Skin epidermis (tissue), 12 donors: ENCODE results near the gene NOTCH1.
A peak's percentile ranks its signal among the peaks of the same experiment; 100 is the strongest.
"Not testable (repeated sequence)": the region's sequence is repeated elsewhere in the genome, so short reads cannot be mapped to it uniquely, and the experiment has no call there.

Experiments
- H3K27ac ChIP-seq, 21 experiments: fragments of 200-600 bp; sonication (generic) in 11 of 21; one replicate each; pipeline ENCODE4 v1.5.0; 2020; ENCODE audit warnings: mild to moderate bottlenecking in 3 of 21, inconsistent platforms in 2 of 21, moderate library complexity in 2 of 21
- H3K4me3 ChIP-seq, 7 experiments: fragments of 200-600 bp; sonication (generic) in 2 of 7; one replicate each; pipeline ENCODE4 v1.5.0; 2020; ENCODE audit warnings: inconsistent platforms in 2 of 7, mild to moderate bottlenecking in 2 of 7, moderate library complexity in 1 of 7

NOTCH1 gene

DNA sequence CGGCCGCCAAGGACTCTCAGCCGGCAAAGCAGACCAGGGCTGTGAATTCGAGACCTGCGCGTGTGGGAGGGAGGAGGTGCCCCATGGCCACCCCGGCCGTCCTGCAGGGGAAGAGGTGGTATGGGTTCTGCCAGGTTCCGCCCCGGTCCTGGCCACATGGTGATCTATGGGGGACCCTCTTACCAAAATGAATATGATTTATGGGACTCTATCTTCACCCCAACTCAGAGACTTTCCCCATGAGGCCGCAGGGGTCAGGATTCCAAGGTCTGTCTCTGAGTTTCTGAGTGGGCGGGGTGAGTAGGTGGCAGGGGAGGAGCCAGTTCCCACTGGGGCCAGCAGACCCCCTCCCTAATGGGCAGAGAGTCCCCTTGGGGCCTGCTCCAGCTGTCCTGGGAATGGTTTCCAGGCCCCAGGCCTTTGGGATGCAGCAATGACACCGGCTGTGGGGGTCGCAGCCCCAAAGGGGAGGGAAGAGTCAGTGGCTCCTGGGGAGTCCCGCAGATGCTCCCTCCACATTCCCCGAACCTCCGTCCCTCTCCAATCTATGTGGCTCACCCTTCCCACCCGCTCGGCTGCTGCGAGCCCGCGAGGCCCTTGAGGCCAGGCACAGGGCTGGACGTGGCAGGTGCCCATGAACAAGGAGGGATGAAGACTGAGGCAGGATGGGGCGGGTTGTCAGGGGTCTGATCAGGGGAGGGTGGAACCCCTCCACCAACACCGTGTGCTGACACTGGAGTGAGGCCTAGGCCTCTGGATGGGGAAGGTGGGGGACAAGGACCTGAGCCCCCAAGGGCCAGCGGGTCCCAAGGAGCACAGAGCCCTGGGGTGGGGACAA, 20.1 kb upstream of the NOTCH1 start:
- no peak overlapping the region for H3K4me3 ChIP-seq
- peak overlapping the region in 12 of 21 experiments; percentile 9 to 83 (median 42) for H3K27ac ChIP-seq

DNA sequence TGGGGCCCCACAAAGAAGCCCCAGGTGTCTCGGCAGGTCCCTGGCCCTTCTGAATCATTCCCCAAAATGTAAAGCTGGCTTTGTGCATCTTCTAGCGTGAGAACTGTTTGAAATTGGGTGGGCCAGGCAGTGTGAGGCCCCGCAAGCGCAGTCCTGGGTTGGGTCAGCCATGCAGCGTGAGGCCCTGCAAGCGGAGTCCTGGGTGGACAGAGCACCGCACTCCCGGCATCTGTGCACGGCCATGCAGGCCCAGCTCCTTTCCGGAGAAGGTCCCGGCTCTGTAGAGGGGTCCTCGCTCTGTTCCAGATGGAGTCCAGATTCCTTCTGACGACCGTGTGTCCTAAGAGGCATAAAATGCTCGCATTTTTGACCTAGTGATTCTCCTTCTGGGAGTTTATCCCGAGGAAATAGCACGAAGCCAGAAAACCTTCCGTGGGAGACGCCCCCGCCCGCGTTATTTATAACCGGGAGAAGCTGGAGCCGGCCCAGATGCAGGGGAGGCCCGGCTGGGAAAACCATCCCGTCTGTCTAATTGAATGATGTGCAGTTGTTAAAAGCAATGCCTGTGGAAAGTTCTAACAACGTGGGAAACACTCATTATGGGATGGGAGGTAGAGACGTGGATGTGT, 19.4 kb upstream of the NOTCH1 start:
- H3K4me3 ChIP-seq, result no peak overlapping the region

DNA sequence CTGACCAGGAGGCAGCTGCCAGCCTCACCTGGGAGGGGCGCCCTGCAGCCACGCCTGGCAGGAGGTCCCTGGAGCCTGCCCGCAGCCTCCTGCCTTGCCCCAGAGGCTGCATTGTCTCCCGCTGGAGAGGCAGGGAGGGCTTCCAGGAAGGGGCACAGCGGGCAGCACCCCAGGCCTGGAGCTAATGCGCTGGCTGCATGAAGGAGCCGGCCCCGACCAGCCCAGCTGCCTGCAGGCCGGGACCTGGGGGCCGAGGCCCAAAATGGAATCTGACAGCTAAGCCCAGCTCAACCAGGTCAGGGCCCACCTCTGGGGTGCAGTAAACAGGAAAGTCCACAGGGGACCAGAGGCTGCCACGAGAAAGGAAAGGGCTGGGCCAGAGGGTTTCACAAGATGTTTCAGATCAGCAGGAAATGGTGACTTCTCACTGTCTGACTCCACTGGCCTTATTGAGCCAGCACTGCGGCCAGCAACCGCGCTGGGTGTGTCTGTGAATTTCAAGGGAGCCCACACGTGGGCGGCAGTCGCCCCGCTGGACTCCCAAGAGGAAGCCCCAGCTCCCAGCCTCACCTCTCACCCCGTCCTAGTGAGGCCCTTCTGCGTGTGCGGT, 18.6 kb upstream of the NOTCH1 start:
- H3K27ac ChIP-seq, result peak overlapping the region in 17 of 21 experiments; percentile 14 to 83 (median 55)
- H3K4me3 ChIP-seq, result no peak overlapping the region

More for the DNA sequence above, 19.4 kb upstream of the NOTCH1 start:
- H3K27ac ChIP-seq, result peak overlapping the region in 17 of 21 experiments; percentile 29 to 83 (median 55)

DNA sequence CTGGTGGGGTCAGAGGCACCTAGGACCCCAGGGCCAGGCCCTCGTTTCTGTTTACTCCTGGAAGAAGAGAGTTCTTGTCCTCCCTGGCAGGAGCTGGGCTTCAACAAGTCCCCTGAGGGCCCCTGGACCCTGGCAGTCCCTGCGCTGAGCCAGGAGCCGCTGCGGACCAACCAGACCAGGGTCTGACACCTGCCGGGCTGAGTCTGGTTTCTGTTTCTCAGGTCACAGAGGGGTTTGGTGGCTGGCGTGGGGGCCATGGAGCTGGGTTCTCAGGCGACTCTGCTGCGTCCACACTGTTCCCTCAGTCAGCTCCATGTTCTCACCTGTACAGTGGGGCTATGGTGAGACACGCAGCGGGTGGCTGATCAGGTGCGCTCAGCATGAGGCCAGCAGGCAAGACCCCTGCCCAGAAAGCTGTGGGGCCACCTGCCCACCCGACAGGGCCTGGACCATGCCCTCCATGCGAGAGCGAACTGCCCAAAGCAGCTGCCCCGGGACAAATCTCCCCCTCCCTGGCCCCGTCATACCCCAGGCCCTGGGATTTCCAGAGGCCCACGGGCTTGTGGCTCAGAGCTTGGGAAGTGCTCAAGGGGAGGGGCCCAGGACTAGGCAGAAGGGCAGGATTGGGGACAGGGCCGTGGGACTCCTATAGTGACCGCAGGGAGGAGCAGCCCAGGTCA, 17.9 kb upstream of the NOTCH1 start:
- peak overlapping the region in 15 of 21 experiments; percentile 14 to 83 (median 55) for H3K27ac ChIP-seq

DNA sequence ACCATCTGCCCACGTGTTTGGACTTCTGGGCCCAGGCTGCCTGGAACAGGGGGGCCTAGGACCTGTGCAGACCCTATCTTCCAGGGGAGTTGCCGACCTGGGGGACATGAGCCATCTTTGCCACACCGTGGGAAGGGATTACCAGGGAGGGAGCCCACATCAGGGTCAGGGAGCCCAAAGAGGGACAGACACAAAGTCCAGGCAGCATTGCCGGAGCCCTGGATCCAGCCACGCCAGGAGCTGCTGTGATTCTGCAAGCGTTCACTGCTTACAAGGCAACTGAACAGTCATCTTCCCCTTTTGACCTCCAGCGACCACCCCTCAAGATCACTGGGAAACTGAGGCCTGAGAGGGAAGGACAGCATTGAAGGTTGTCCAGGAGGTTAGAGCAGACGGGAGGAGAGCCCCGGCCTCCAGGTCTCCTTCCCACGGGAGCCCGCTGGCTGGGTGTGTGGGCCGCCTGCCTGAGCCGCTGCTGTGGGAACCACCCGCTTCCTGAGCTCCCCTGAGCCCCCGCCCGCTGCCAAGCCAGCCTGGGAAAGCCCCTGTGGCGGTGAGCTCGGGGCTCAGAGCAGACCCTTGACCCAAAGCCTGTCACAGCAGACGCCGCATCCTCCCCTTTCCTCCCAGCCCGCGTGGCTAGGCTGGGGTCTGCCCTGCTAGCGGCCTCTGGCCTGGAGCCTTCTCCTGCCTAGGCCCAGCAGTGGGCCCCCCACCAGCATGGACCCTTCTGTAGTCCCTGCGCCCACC, 17.1 kb upstream of the NOTCH1 start:
- H3K4me3 ChIP-seq, result no peak overlapping the region
- peak overlapping the region in 2 of 21 experiments; percentile 2 to 18 for H3K27ac ChIP-seq

More for the DNA sequence above, 17.9 kb upstream of the NOTCH1 start:
- no peak overlapping the region for H3K4me3 ChIP-seq

DNA sequence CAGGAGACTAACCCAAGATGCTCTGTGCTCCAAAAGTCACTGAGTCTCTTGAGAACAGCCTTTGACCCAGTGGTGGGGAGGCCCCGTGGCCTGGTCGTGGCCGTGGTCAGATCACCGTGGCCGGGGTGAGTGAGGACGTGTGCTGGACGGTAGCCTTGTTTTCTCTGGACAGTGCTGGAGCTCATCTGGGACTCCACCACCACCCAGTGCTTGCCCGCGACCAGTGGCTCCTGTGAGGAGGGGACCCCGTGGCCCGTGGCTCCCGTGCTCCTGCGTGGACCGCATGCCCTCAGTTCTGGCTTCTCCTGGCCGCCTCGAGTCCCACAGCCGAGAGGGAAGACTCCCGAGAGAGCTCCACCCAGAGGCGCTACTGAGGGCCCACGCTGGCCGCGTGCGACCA, 15.9 kb upstream of the NOTCH1 start:
- H3K27ac ChIP-seq, result no peak overlapping the region
- H3K4me3 ChIP-seq, result no peak overlapping the region

DNA sequence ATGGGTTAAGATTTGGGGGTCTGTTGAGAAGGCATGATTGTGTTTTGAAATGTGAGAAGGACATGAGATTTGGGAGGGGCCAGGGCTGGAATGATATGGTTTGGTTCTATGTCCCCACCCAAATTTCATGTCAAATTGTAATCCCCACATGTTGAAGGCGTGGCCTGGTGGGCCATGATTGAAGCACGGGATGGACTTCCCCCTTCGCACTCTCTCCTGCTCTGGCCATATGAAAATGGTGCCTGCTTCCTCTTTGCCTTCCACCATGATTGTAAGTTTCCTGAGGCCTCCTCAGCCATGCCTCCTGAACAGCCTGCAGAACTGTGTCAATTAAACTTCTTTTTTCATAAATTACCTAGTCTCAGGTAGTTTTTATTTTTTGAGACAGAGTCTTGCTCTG, 14.7 kb upstream of the NOTCH1 start:
- no peak overlapping the region for H3K4me3 ChIP-seq
- no peak overlapping the region for H3K27ac ChIP-seq

DNA sequence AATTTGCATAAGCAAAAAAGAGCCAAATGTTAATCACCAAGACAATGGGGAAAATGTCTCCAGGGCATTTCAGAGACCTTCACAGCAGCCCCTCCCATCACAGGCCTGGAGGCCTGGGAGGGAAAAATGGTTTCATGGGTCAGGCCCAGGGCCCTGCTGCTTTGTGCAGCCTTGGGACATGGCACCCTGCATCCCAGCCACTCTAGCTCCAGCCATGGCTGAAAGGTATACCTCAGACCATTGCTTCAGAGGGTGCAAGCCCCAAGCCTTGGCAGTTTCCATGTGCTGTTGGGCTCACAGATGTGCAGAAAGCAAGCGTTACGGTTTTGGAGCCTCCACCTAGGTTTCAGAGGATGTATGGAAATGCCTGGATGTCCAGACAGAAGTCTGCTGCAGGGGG, 13.5 kb upstream of the NOTCH1 start:
- H3K4me3 ChIP-seq, H3K27ac ChIP-seq: not testable (repeated sequence)

DNA sequence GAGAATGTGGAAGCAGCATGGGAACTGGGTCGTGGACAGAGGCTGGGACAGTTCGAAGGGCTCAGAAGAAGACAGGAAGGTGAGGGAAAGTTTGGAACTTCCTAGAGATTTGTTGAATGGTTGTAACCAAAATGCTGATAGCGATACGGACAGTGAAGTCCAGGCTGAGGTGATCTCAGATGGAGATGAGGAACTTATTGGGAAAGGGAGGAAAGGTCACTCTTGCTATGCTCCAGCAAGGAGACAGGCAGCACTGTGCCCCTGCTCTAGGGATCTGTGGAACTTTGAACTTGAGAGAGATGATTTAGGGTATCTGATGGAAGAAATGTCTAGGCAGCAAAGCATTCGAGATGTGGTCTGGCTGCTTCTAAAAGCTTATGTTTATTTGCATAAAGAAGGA, 13.0 kb upstream of the NOTCH1 start:
- H3K4me3 ChIP-seq, result not testable (repeated sequence)
- H3K27ac ChIP-seq, result peak overlapping the region in 1 of 21 experiments; percentile 51

DNA sequence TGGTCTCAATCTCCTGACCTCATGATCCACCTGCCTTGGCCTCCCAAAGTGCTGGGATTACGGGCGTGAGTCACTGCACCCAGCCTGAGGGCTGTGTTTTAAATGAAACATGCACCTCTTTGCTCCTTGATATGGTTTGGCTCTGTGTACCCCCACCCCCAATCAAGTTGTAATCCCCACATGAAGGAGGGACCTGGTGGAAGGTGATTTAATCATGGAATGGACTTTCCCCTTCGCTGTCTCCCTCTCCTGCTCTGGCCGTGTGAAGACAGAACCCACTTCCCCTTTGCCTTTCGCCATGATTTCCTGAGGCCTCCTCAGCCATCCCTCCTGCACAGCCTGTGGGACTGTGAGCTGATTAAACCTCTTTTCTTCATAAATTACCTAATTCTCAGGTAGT, 12.5 kb upstream of the NOTCH1 start:
- H3K27ac ChIP-seq, result peak overlapping the region in 3 of 21 experiments; percentile 26 to 51 (median 34)

DNA sequence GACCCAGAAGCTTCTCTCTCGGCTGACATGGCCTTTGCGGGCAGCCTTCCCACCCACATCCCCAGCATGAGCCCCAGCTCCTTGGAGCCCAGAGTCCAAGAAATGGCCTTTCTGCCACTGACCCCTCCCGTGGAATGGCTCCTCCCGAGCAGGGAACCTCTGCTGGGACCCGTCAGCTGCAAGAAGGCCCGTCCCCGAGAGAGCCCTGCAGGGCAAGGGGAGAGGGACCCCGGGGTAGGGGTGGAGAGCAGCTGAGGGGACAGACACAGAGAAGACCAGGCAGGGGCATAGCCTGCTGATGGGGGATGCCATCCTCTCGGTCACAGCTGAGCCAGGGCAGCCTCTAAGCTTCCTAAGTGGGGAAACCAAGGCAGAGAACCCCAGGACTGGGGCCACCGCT, 11.2 kb upstream of the NOTCH1 start:
- peak overlapping the region in 3 of 21 experiments; percentile 12 to 27 (median 21) for H3K27ac ChIP-seq
- H3K4me3 ChIP-seq, result no peak overlapping the region

More for the DNA sequence above, 12.5 kb upstream of the NOTCH1 start:
- H3K4me3 ChIP-seq, result no peak overlapping the region

DNA sequence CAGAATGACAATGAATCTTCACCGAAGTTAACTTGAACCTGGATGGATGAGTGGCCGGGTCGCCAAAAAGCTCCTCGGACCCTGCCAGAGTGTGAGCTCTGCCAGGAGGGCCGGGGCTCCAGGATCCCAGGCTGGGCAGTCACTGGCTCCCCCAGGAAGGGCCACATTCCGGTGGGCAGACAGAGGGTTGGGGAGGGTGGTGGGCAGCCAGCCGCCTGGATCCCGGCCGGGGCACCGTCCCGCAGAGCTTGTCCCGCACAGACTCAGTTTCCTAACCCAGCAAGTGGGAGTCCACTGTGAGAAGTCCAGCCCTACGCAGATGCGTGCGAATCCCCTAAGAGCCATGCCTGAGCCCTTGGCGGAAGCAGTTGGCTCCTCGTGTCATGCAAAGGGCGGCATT, 10.3 kb upstream of the NOTCH1 start:
- Histone ChIP-seq H3K4me3 (no peak overlapping the region), H3K27ac (no peak overlapping the region)

DNA sequence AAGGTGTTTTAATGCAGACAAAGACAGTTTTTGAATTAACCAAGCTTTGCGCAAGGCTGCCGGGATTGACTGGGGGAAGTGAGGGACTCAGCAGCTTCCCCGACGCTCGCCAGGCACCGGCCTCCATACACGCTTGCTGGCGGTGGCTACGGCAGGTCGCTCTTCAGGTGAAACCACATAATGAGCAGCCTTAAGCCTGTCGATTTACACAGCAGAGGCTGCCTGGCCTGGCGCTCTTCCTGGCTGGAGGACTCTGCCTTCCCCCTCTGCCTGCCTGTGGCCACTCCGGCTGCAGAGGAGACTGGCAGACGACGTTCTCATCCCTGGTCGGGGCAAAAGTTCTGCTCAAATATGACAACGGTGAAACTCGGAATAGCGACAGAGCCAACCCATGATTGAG, 9.0 kb upstream of the NOTCH1 start:
- no peak overlapping the region for H3K4me3 ChIP-seq
- H3K27ac ChIP-seq, result peak overlapping the region in 1 of 21 experiments; percentile 16

DNA sequence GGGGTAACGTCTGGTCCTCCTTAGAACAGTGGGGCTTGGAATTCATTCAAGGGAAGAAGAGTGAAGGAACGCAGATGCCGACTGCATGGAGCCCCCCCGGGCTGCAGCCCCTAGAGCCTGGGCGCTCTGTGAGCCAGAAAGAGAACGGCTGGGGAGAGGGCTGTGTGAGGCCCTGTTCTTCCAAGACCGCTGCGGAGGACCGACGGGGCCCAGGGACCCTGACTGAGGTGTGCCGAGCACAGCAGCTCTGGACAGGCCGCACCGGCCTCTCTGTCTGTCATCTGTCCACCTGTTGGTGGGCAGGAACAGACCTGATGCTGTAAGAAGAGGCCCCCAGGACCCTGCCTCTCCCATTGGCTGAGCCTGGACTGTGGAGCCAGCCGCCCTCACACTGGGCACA, 7.7 kb upstream of the NOTCH1 start:
- no peak overlapping the region for H3K4me3 ChIP-seq
- H3K27ac ChIP-seq, result peak overlapping the region in 3 of 21 experiments; percentile 77 to 87 (median 82)

DNA sequence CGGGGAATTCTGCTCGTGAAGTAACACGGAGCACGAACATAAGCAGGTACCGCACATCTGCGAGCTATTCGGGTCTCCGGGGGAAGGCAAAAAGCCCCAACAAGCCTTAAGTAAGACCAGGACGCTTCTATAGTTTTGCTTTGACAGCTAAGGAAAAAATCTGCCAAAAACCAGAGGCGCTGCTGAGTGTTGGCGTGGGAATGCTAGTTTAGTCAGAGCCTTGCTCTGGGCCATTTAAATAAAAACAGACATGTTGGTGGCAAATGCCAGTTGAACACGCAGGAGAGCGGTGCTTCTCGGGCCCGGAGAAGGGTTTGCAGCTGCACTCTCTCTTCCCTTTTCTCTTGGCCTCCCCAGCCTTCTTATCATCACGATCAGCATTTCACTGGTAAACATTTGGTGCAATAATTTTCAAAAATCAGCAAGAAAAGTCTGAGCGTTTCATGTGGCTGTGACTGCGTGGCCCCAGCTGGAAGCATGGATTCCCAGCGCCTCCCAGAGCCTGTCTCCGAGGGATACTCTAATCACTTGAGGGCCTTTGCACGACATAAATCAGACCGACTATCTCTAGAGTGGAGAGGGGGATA, 6.4 kb upstream of the NOTCH1 start:
- Histone ChIP-seq H3K4me3 (peak overlapping the region in 2 of 7 experiments; percentile 6 to 16), H3K27ac (peak overlapping the region in 20 of 21 experiments; percentile 69 to 91 (median 80))

DNA sequence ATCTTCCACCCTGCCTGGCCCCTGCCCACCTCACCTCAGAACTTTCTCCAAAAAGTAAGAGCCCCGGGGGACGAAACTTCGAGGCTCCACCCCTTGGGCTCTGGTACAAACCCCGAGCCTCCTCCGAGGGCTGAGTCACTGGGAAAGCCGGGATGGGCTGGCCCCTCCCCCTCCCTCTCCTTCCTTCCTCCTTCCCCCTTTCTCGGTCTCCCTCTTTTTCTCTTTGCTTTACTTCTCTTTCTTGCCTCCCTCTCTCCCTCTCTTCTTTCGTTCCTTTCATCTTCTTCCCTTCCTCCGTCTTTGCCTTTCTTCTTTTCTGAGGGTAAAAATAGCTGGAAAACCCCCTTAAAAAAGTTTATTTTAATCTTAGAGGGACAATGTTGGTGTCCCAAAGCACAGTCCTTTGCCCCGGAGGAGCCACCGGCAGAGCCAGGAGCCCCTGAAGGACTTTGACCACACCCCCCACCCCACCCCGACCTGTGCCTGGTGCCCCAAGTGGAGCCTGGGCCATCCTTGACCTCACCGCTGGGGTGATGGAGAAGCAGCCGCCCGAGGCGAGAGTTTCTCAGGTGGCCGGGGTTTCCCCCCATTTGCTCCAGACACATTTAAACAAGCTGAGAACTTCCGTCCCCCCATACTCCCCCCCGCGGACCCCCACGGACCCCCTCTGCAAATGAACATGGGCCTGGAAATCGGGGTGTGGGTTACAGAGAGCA, 5.7 kb upstream of the NOTCH1 start:
- H3K27ac ChIP-seq, result peak overlapping the region in 20 of 21 experiments; percentile 69 to 91 (median 81)
- H3K4me3 ChIP-seq, result peak overlapping the region in 2 of 7 experiments; percentile 6 to 16

DNA sequence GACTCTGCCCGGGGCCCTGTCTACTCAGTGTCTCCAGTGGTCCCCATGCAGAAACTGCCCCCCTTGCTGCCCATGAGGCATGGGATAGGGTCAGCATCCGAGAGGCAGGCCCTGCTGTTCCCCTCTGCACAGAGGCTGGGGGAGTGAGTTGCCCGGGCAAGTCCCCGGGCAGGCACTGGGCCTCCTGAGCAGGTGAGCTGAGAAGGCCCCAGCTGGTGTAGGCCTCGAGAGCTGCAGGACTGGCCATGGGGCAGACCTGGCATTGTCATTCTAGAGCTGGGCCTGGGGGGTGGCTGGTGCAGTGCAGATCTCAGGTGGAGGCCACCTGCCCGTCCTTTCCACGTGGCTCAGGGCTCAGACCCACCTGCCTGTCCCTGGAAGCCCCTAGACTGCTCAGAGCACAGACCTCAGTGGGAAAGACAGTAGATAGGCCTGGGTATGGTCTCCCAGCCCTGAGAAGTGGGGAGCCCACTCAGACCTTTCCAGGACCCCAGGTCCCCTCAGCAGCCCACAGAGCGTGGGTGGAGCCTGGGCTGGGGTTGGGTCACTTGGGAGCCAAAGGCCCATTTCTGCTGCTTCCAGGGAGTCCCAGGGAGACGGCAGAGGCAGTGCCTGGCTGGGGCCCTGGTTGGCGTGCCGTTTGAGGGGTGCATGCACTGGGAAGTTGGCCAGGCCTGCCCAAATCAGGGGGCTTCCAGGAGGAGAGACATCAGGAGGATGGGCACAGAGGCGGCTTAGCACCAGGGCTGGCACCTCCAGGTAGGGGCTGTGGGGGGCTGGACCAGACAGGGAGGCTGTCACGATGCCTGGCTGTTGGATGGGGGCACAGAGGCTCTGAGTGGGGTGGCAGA, 4.8 kb upstream of the NOTCH1 start:
- Histone ChIP-seq H3K4me3 (no peak overlapping the region), H3K27ac (peak overlapping the region in 19 of 21 experiments; percentile 53 to 91 (median 79))
